HL-60 (cell line): ENCODE data around the gene ETHE1.

Experiments
- DNase-seq, 2 experiments: peaks; one replicate each; pipeline ENCODE4 v3.0.0-alpha.2; 2010 to 2020; ENCODE audit warnings: low read depth in 1 of 2, low spot score in 1 of 2
- H3K27ac ChIP-seq: fragments of 250-450 bp; sonication (Bioruptor Pico); replicated peaks from 2 replicates; pipeline ENCODE4 v1.5.1; 2020; ENCODE audit warnings: mild to moderate bottlenecking, moderate library complexity
- H3K27me3 ChIP-seq: fragments of 250-450 bp; sonication (Bioruptor Pico); 2 replicates; pipeline ENCODE4 v1.5.1; 2021; ENCODE audit warnings: mild to moderate bottlenecking, moderate library complexity; ENCODE audit not compliant: insufficient read depth, poor library complexity, severe bottlenecking
- H3K4me3 ChIP-seq: replicated peaks from 2 replicates; pipeline ENCODE4 v1.5.1; 2011; ENCODE audit warnings: mild to moderate bottlenecking, control low read depth, low read length; ENCODE audit not compliant: insufficient read depth
- CTCF ChIP-seq: IDR thresholded peaks from one replicate; pipeline ENCODE4 v1.5.1; 2011; ENCODE audit warnings: low read length, control low read depth, inconsistent platforms; ENCODE audit not compliant: insufficient read depth
- GABPA ChIP-seq: IDR thresholded peaks from 2 replicates; pipeline ENCODE4 v1.6.1; 2012; ENCODE audit warnings: low read depth
- POLR2AphosphoS5 ChIP-seq: IDR thresholded peaks from 2 replicates; pipeline ENCODE4 v1.6.1; 2012; ENCODE audit warnings: low read depth
- REST ChIP-seq: IDR thresholded peaks from 2 replicates; pipeline ENCODE4 v1.6.1; 2012; ENCODE audit warnings: low read depth; ENCODE audit not compliant: insufficient replicate concordance
- SPI1 ChIP-seq: IDR thresholded peaks from 2 replicates; pipeline ENCODE4 v1.6.1; 2012; ENCODE audit warnings: low read depth, mild to moderate bottlenecking, borderline replicate concordance

Gene ETHE1

GRCh38 chr19:43460362-43461016 lies 66.5 kb downstream of the ETHE1 start:
- TF ChIP-seq POLR2AphosphoS5 (no peak), CTCF (no peak), SPI1 (no peak)
- no peak for DNase-seq
- Histone ChIP-seq H3K27ac (no peak overlapping the region), H3K4me3 (no peak overlapping the region), H3K27me3 (peaks cover 9% of the 10 kb centered on the region)

GRCh38 chr19:43457809-43458208 lies 69.2 kb downstream of the ETHE1 start:
- Histone ChIP-seq H3K27ac (no peak overlapping the region), H3K4me3 (no peak overlapping the region), H3K27me3 (peaks cover 3% of the 10 kb centered on the region)
- DNase-seq = no peak
- TF ChIP-seq GABPA (no peak), CTCF (no peak), POLR2AphosphoS5 (no peak), SPI1 (no peak), REST (no peak)
